Peyer's patch (tissue), 4 donors: Measurements from ENCODE around the gene DMBT1.

Experiments
- POLR2A ChIP-seq, 2 donors: fragments of 450-650 bp; IDR thresholded peaks; one replicate each; pipeline ENCODE4 v1.5.1; 2017; ENCODE audit warnings: antibody characterized with exemption in 2 of 2, mild to moderate bottlenecking in 2 of 2, moderate library complexity in 2 of 2
- TF ChIP-seq, protein P1 (sequence below), 6 experiments: fragments of 450-650 bp in 4 of 6; fragments of 200-600 bp in 2 of 6; sonication (generic) in 1 of 6; IDR thresholded peaks; one replicate each; pipeline ENCODE4 v1.5.1; 2017 to 2019; ENCODE audit warnings: antibody characterized with exemption in 6 of 6, mild to moderate bottlenecking in 3 of 6, moderate library complexity in 1 of 6

DNA sequence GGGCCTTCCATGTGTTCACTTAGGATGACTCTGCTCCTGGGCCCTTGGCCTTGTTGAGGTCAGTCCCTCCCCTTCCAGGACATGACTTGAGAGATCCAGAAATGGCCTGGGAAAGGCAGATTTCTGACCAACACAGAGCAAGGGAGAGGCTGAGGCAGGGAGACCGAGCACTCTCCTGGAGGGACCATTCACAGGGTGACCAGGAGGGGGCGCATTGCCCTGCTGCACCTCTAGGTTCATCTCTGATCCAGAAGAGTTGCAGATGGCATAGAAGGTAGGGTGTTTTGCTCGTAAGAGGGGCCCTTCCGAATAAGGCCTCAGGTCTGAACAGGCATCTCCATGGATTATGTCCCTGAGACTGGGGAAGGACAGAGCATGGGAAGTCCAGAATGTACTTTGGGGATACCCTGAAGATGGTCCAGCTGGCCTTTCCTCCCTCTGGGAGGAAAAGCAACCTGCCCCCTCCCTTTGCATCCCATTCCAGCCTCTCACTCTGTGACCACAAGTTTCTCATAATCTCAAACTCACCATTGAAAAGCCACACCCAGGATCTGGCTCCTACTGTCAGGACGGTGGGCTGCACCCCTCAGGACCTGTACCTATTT lies 6.6 kb downstream of the DMBT1 start:
- TF ChIP-seq, protein P1, sequence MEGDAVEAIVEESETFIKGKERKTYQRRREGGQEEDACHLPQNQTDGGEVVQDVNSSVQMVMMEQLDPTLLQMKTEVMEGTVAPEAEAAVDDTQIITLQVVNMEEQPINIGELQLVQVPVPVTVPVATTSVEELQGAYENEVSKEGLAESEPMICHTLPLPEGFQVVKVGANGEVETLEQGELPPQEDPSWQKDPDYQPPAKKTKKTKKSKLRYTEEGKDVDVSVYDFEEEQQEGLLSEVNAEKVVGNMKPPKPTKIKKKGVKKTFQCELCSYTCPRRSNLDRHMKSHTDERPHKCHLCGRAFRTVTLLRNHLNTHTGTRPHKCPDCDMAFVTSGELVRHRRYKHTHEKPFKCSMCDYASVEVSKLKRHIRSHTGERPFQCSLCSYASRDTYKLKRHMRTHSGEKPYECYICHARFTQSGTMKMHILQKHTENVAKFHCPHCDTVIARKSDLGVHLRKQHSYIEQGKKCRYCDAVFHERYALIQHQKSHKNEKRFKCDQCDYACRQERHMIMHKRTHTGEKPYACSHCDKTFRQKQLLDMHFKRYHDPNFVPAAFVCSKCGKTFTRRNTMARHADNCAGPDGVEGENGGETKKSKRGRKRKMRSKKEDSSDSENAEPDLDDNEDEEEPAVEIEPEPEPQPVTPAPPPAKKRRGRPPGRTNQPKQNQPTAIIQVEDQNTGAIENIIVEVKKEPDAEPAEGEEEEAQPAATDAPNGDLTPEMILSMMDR (IDR thresholded peaks at IDR 0.05) = peak in 4 of 6 experiments; percentile 41 to 60 (median 56)
- TF ChIP-seq POLR2A (IDR thresholded peaks at IDR 0.05) = no peak
